H9 (cell line): ENCODE data around the gene MAD1L1. TPM values are rescaled to one million over a fixed set of nuclear protein-coding genes. Genes with fewer than 3 reads are reported as not detected.

Experiments
- DNase-seq: peaks from one replicate; pipeline ENCODE4 v3.0.0-alpha.2; 2017
- H2AFZ ChIP-seq: one replicate; pipeline ENCODE4 v1.6.1; 2013; ENCODE audit warnings: mild to moderate bottlenecking, low read length, control low read depth, moderate library complexity
- H2AK5ac ChIP-seq: 2 replicates; pipeline ENCODE4 v1.6.1; 2013; ENCODE audit warnings: low read length, control low read depth, mixed read lengths; ENCODE audit not compliant: insufficient read length
- H2BK120ac ChIP-seq: one replicate; pipeline ENCODE4 v1.6.1; 2013; ENCODE audit warnings: low read depth, mild to moderate bottlenecking, low read length, control low read depth, inconsistent platforms; ENCODE audit not compliant: poor library complexity, severe bottlenecking
- H2BK12ac ChIP-seq: 2 replicates; pipeline ENCODE4 v1.6.1; 2013; ENCODE audit warnings: low read length, control low read depth, mixed read lengths, low read depth; ENCODE audit not compliant: insufficient read length
- H2BK15ac ChIP-seq: 2 replicates; pipeline ENCODE4 v1.6.1; 2013; ENCODE audit warnings: low read depth, low read length, control low read depth
- H2BK20ac ChIP-seq: one replicate; pipeline ENCODE4 v1.6.1; 2013; ENCODE audit warnings: low read depth, mild to moderate bottlenecking, low read length, control low read depth, inconsistent platforms; ENCODE audit not compliant: poor library complexity, severe bottlenecking
- H2BK5ac ChIP-seq: 2 replicates; pipeline ENCODE4 v1.6.1; 2013; ENCODE audit warnings: low read length, control low read depth, mixed read lengths; ENCODE audit not compliant: insufficient read length
- H3K14ac ChIP-seq: 2 replicates; pipeline ENCODE4 v1.6.1; 2013; ENCODE audit warnings: low read length, control low read depth; ENCODE audit not compliant: insufficient read depth
- H3K18ac ChIP-seq: 2 replicates; pipeline ENCODE4 v1.6.1; 2013; ENCODE audit warnings: low read depth, mild to moderate bottlenecking, mixed read lengths, low read length, control low read depth; ENCODE audit not compliant: insufficient read length
- H3K23ac ChIP-seq: 2 replicates; pipeline ENCODE4 v1.6.1; 2013; ENCODE audit warnings: low read length, control low read depth, mixed read lengths, low read depth; ENCODE audit not compliant: insufficient read length
- H3K23me2 ChIP-seq: 2 replicates; pipeline ENCODE4 v1.6.1; 2013; ENCODE audit warnings: low read depth, mild to moderate bottlenecking, mixed read lengths, low read length, control low read depth; ENCODE audit not compliant: insufficient read length, poor library complexity, severe bottlenecking
- H3K27ac ChIP-seq: 2 replicates; pipeline ENCODE4 v1.5.1; 2013; ENCODE audit warnings: low read length, control low read depth, mixed read lengths, low read depth; ENCODE audit not compliant: insufficient read length
- H3K27me3 ChIP-seq: 2 replicates; pipeline ENCODE4 v1.6.1; 2013; ENCODE audit warnings: low read length, control low read depth, inconsistent platforms; ENCODE audit not compliant: insufficient read depth
- H3K4ac ChIP-seq: 2 replicates; pipeline ENCODE4 v1.6.1; 2013; ENCODE audit warnings: low read depth, mild to moderate bottlenecking, control low read depth, inconsistent platforms, low read length, moderate library complexity
- H3K4me1 ChIP-seq: 2 replicates; pipeline ENCODE4 v1.6.1; 2013; ENCODE audit warnings: low read length, control low read depth, inconsistent platforms; ENCODE audit not compliant: insufficient read depth
- H3K4me2 ChIP-seq: 2 replicates; pipeline ENCODE4 v1.6.1; 2013; ENCODE audit warnings: low read length, control low read depth, mixed read lengths; ENCODE audit not compliant: insufficient read length, insufficient read depth
- H3K56ac ChIP-seq: 2 replicates; pipeline ENCODE4 v1.6.1; 2013; ENCODE audit warnings: low read depth, mild to moderate bottlenecking, mixed read lengths, low read length, control low read depth; ENCODE audit not compliant: insufficient read length
- H3K79me1 ChIP-seq: 2 replicates; pipeline ENCODE4 v1.6.1; 2013; ENCODE audit warnings: low read depth, mild to moderate bottlenecking, moderate library complexity, low read length, control low read depth, inconsistent platforms; ENCODE audit not compliant: insufficient read depth, poor library complexity, severe bottlenecking
- H3K79me2 ChIP-seq: 2 replicates; pipeline ENCODE4 v1.6.1; 2013; ENCODE audit warnings: low read length, control low read depth, inconsistent platforms; ENCODE audit not compliant: insufficient read depth
- H3K9ac ChIP-seq: 2 replicates; pipeline ENCODE4 v1.6.1; 2013; ENCODE audit warnings: low read length, control low read depth, mixed read lengths; ENCODE audit not compliant: insufficient read length; ENCODE audit errors: extremely low read depth
- H3K9me3 ChIP-seq: one replicate; pipeline ENCODE4 v1.6.1; 2013; ENCODE audit warnings: low read depth, low read length, inconsistent platforms; ENCODE audit not compliant: control insufficient read depth
- H3T11ph ChIP-seq: one replicate; pipeline ENCODE4 v1.6.1; 2013; ENCODE audit warnings: mild to moderate bottlenecking, low read length, control low read depth, inconsistent platforms
- H4K20me1 ChIP-seq: one replicate; pipeline ENCODE4 v1.6.1; 2013; ENCODE audit not compliant: control insufficient read depth, insufficient read length, insufficient read depth
- H4K5ac ChIP-seq: 2 replicates; pipeline ENCODE4 v1.6.1; 2013; ENCODE audit warnings: low read depth, mild to moderate bottlenecking, mixed read lengths, low read length, control low read depth; ENCODE audit not compliant: insufficient read length
- H4K8ac ChIP-seq: replicated peaks from 2 replicates; pipeline ENCODE4 v1.6.1; 2013; ENCODE audit warnings: low read length, control low read depth, mixed read lengths, low read depth; ENCODE audit not compliant: insufficient read length
- H4K91ac ChIP-seq: 2 replicates; pipeline ENCODE4 v1.6.1; 2013; ENCODE audit warnings: low read depth, mild to moderate bottlenecking, moderate library complexity, mixed read lengths, low read length, control low read depth; ENCODE audit not compliant: insufficient read length
- H3K27ac Mint-ChIP-seq, 3 experiments: 2 replicates in 2 of 3; 3 replicates in 1 of 3; pipeline ENCODE4 v1.8.0; 2020 to 2021; ENCODE audit warnings: mixed read lengths in 3 of 3, mild to moderate bottlenecking in 1 of 3, moderate library complexity in 1 of 3
- H3K27me3 Mint-ChIP-seq: 2 replicates; pipeline ENCODE4 v1.8.0; 2021; ENCODE audit warnings: low read depth, mild to moderate bottlenecking, moderate library complexity, mixed read lengths
- H3K36me3 Mint-ChIP-seq, 3 experiments: 2 replicates in 2 of 3; 3 replicates in 1 of 3; pipeline ENCODE4 v1.8.0; 2020 to 2021; ENCODE audit warnings: low read depth in 3 of 3, mixed read lengths in 3 of 3; ENCODE audit not compliant: insufficient read depth in 1 of 3
- H3K4me1 Mint-ChIP-seq, 2 experiments: 2 replicates each; pipeline ENCODE4 v1.8.0; 2020; ENCODE audit warnings: mixed read lengths in 2 of 2
- H3K4me3 Mint-ChIP-seq, 2 experiments: 2 replicates in 1 of 2; 3 replicates in 1 of 2; pipeline ENCODE4 v1.8.0; 2020 to 2021; ENCODE audit warnings: mild to moderate bottlenecking in 2 of 2, mixed read lengths in 2 of 2, moderate library complexity in 1 of 2
- H3K9me3 Mint-ChIP-seq, 2 experiments: 2 replicates in 1 of 2; 3 replicates in 1 of 2; pipeline ENCODE4 v1.8.0; 2020; ENCODE audit warnings: mild to moderate bottlenecking in 2 of 2, mixed read lengths in 2 of 2, moderate library complexity in 1 of 2
- CTCF ChIP-seq: fragments of 200-600 bp; sonication (generic); conservative IDR thresholded peaks from 3 replicates; pipeline ENCODE4 v1.8.0; 2021; ENCODE audit warnings: antibody characterized with exemption, mild to moderate bottlenecking
- WGBS: extraction: QIAGEN DNeasy Blood & Tissue Kit; methylation state at CpG from one replicate; pipeline ENCODE4 v1.1.7; 2013; ENCODE audit warnings: missing lambda C conversion rate, low lambda C conversion rate, mixed read lengths; ENCODE audit not compliant: insufficient read length; ENCODE audit errors: extremely low coverage; 5-methylcytosine and 5-hydroxymethylcytosine counted together
- total RNA-seq: library from RNA; stranded (reverse); gene quantifications from 2 replicates; pipeline ENCODE4 v1.2.1, GENCODE V29; 2021

MAD1L1 gene
- total RNA-seq, 1 experiment from 2014 or later: 39.0 TPM

- H2AFZ ChIP-seq: no peak overlapping the region
- no peaks in the 10 kb centered on the region for H3K23me2 ChIP-seq
- no peak overlapping the region for H2BK120ac ChIP-seq
- no peak for DNase-seq
- H3K27ac ChIP-seq: no peak overlapping the region
- H3K27me3 ChIP-seq: no peaks in the 10 kb centered on the region
- Mint-ChIP-seq H3K36me3 (peaks cover 58 to 92% (median 86%) of the 10 kb centered on the region in 3 experiments), H3K4me3 (no peak overlapping the region; a peak in 1 of 5 replicates), H3K27ac (peak overlapping the region in 1 of 3 experiments; percentile 61; a peak in 2 of 7 replicates), H3K9me3 (peaks cover 1 to 5% of the 10 kb centered on the region in 2 experiments; a peak in 3 of 5 replicates), H3K4me1 (no peaks in the 10 kb centered on the region), H3K27me3 (peaks cover 2% of the 10 kb centered on the region)
- no peak overlapping the region for H2BK12ac ChIP-seq
- H3K9me3 ChIP-seq: no peaks in the 10 kb centered on the region
- no peaks in the 10 kb centered on the region for H3K79me1 ChIP-seq
- no peak overlapping the region for H3K56ac ChIP-seq
- no peak overlapping the region for H3K14ac ChIP-seq
- no peak overlapping the region for H3K4me2 ChIP-seq
- no peaks in the 10 kb centered on the region for H4K20me1 ChIP-seq
- H3T11ph ChIP-seq: no peak overlapping the region
- no peak overlapping the region for H2AK5ac ChIP-seq
- no CpG with 5 or more reads among the region's 17 CpGs for WGBS
- TF ChIP-seq CTCF: no peak
- no peak overlapping the region for H3K4ac ChIP-seq
- H4K91ac ChIP-seq: no peak overlapping the region
- H3K23ac ChIP-seq: no peak overlapping the region
- H2BK5ac ChIP-seq: no peak overlapping the region
- no peak overlapping the region for H3K18ac ChIP-seq
- no peak overlapping the region for H4K5ac ChIP-seq
- no peaks in the 10 kb centered on the region for H3K79me2 ChIP-seq
- no peaks in the 10 kb centered on the region for H3K4me1 ChIP-seq
- no peak overlapping the region for H4K8ac ChIP-seq
- no peak overlapping the region for H3K9ac ChIP-seq
- H2BK20ac ChIP-seq: no peak overlapping the region
- H2BK15ac ChIP-seq: no peak overlapping the region
Observed at GRCh38 chr7:2215851-2216250, 16.9 kb downstream of the MAD1L1 start.
